Measurements from ENCODE around the gene CXCL17.

Gene CXCL17

GRCh38 chr19:42424712-42425131, 18.0 kb downstream of the CXCL17 start:
- H4K20me1 ChIP-seq (ENCODE audit: control insufficient read depth, insufficient read depth, low read depth, low read length) = peaks cover 11% of the 10 kb centered on the region; the same call in 1 of the 2 replicates
- H3K36me3 ChIP-seq (ENCODE audit: control insufficient read depth, low read length) = peaks cover 28% of the 10 kb centered on the region
- no peaks in the 10 kb centered on the region for H3K9me2 ChIP-seq (replicated peaks; ENCODE audit: control insufficient read depth, low read length)
- H3K4me2 ChIP-seq (ENCODE audit: low read length) = no peak overlapping the region
- H3K9me3 ChIP-seq (ENCODE audit: control insufficient read depth, insufficient read depth, low read length) = no peaks in the 10 kb centered on the region
- H3K79me2 ChIP-seq (ENCODE audit: control insufficient read depth, low read length) = peaks cover 33% of the 10 kb centered on the region
- H3F3A ChIP-seq (ENCODE audit: control insufficient read depth, insufficient read depth) = peaks cover 5% of the 10 kb centered on the region
- no peaks in the 10 kb centered on the region for H3K27me3 ChIP-seq (ENCODE audit: control insufficient read depth, low read length)
- H3K27ac ChIP-seq (ENCODE audit: low read depth, low read length) = no peak overlapping the region
- no peak overlapping the region for H3K4me3 ChIP-seq (ENCODE audit: low read length)
- TF ChIP-seq EZH2phosphoT487 (IDR thresholded peaks at IDR 0.05; ENCODE audit: borderline replicate concordance, low read length) = no peak
- peak; percentile 32 for TF ChIP-seq CTCF (IDR thresholded peaks at IDR 0.05; ENCODE audit: low read depth, low read length, poor library complexity, severe bottlenecking)
- H3K4me1 ChIP-seq (ENCODE audit: control insufficient read depth, low read length) = peaks cover 39% of the 10 kb centered on the region

GRCh38 chr19:42424345-42424707, 18.4 kb downstream of the CXCL17 start:
- H3K27ac ChIP-seq (ENCODE audit: low read depth, low read length) = no peak overlapping the region

GRCh38 chr19:42423462-42424344, 19.0 kb downstream of the CXCL17 start:
- Histone ChIP-seq H3K4me1 (ENCODE audit: control insufficient read depth, low read length) (peaks cover 41% of the 10 kb centered on the region), H3F3A (ENCODE audit: control insufficient read depth, insufficient read depth) (peaks cover 5% of the 10 kb centered on the region), H3K27ac (ENCODE audit: low read depth, low read length) (peak overlapping the region; percentile 83), H4K20me1 (ENCODE audit: control insufficient read depth, insufficient read depth, low read depth, low read length) (peaks cover 12% of the 10 kb centered on the region; the same call in 1 of the 2 replicates), H3K4me3 (ENCODE audit: low read length) (peak overlapping the region; percentile 88), H3K9me2 (replicated peaks; ENCODE audit: control insufficient read depth, low read length) (no peaks in the 10 kb centered on the region), H3K27me3 (ENCODE audit: control insufficient read depth, low read length) (no peaks in the 10 kb centered on the region), H3K4me2 (ENCODE audit: low read length) (peak overlapping the region; percentile 78), H3K36me3 (ENCODE audit: control insufficient read depth, low read length) (peaks cover 31% of the 10 kb centered on the region), H3K9me3 (ENCODE audit: control insufficient read depth, insufficient read depth, low read length) (no peaks in the 10 kb centered on the region), H3K79me2 (ENCODE audit: control insufficient read depth, low read length) (peaks cover 42% of the 10 kb centered on the region)
- TF ChIP-seq CTCF (IDR thresholded peaks at IDR 0.05; ENCODE audit: low read depth, low read length, poor library complexity, severe bottlenecking) (no peak), EZH2phosphoT487 (IDR thresholded peaks at IDR 0.05; ENCODE audit: borderline replicate concordance, low read length) (no peak)

More at GRCh38 chr19:42424345-42424707, 18.4 kb downstream of the CXCL17 start:
- Histone ChIP-seq H3K4me3 (ENCODE audit: low read length) (peak overlapping the region; percentile 88), H3K79me2 (ENCODE audit: control insufficient read depth, low read length) (peaks cover 37% of the 10 kb centered on the region), H3K4me2 (ENCODE audit: low read length) (peak overlapping the region; percentile 78), H3K4me1 (ENCODE audit: control insufficient read depth, low read length) (peaks cover 41% of the 10 kb centered on the region), H3K9me2 (replicated peaks; ENCODE audit: control insufficient read depth, low read length) (no peaks in the 10 kb centered on the region), H3F3A (ENCODE audit: control insufficient read depth, insufficient read depth) (peaks cover 5% of the 10 kb centered on the region), H3K36me3 (ENCODE audit: control insufficient read depth, low read length) (peaks cover 30% of the 10 kb centered on the region), H4K20me1 (ENCODE audit: control insufficient read depth, insufficient read depth, low read depth, low read length) (peaks cover 12% of the 10 kb centered on the region; the same call in 1 of the 2 replicates), H3K9me3 (ENCODE audit: control insufficient read depth, insufficient read depth, low read length) (no peaks in the 10 kb centered on the region), H3K27me3 (ENCODE audit: control insufficient read depth, low read length) (no peaks in the 10 kb centered on the region)
- TF ChIP-seq CTCF (IDR thresholded peaks at IDR 0.05; ENCODE audit: low read depth, low read length, poor library complexity, severe bottlenecking) (no peak), EZH2phosphoT487 (IDR thresholded peaks at IDR 0.05; ENCODE audit: borderline replicate concordance, low read length) (no peak)

All from DOHH2 (cell line).